Measurements from ENCODE around the gene SHROOM3.

Gene SHROOM3

GRCh38 chr4:76673362-76673761 is 238.3 kb downstream of the SHROOM3 start:
- DNase-seq: no peak

GRCh38 chr4:76674983-76675382 is 240.0 kb downstream of the SHROOM3 start:
- no peak for DNase-seq

DNA sequence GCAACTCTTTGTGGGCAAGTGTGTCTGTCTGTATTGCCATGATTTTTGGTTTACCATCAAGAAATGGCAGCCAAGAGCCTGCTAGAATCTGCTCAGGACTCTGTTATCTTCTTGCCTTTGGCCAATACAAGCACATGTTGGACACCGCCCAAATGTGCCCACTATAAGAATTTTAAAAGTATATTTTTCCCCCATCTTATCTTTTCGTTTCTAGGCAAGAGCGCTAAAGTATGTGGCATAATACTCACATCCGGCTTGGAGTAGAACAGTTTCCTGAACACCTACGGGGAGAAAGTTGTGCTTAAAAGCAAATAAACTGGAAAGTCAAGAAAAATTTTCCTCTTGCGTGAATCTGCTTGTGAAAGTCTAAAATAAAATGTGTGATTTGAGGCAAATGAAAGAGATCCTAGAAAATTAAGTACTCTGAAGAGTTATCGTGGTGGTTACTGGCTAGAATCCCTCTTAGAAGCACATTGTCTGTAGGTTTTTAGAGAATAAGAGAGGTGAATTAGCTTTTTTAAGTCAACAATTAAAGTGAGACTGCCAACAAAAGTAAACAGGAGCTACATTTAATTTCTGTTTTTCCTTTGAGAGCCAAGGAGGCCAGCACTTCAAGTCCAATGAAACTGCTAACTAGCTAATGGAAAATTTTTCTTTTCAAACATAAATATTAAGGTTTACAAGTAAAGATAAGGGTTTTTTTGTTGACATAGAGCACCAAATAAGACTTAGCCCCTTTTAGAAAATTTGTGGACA is 242.7 kb downstream of the SHROOM3 start:
- no peak for DNase-seq

DNA sequence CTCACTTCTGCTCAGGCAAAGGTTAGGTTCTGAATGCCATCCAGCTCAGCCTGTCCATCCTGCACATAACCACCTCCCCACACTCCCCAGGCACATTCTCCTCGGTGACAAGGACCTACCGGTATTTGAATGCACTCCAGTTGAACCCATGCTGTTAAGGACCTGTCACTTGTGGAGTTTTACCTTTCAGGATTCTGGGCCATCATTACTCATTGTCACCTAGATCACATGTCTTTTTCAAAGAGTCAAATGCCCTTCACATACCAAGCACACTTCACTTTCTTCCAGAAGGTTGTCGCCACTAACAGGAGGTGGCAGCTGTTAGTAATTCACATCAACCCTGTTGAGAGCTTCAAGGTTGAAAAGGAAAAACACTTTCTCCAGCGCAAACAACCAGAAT is 244.7 kb downstream of the SHROOM3 start:
- DNase-seq: no peak

GRCh38 chr4:76680952-76681351 is 245.9 kb downstream of the SHROOM3 start:
- DNase-seq: no peak

- no peak for DNase-seq
Measured at GRCh38 chr4:76681996-76682395, 247.0 kb downstream of the SHROOM3 start.

DNA sequence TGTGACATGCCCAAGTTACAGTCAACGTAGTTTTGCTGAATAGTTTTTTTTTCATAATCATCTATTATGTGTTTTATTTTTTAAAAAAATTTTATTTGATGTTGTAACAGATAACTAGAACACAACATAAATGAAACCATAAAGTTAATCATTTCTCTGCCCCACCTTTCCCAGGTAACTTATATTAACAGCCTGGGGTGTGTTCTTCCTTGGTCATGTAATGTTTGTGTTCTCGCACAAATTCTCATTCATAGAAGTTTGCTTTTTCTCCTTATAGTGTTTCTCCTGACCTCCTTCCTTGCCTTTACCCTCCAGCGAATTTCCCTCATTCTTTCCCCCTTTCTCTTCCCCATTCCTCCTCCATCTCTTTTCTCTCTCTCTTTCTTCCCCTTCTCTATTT is 248.1 kb downstream of the SHROOM3 start:
- no peak for DNase-seq

GRCh38 chr4:76687746-76688448 is 252.9 kb downstream of the SHROOM3 start:
- no peak for DNase-seq

DNA sequence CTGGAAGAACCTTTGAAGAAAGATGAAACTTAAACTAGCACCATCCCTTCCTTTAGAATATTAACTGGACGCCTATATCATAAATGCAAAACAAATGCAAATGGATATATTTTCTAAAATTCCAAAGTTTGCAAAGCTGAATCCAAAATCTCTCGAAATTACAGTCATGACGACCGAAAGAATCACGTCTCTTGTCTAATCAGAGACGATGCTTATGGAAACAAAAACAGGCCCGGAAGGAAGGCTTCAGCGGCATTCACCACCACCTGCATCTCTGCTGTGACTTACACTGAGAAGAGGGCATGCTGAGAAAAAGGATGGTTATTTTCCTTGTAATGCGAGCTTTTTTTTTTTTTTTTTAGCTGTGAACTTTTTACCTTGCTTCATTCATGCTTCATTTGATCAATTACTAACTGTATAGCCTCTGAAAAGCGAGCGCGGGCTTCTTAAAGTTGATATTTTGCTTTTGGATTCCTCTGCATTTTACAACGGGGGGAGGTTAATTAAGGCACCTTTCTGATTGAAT is 253.7 kb downstream of the SHROOM3 start:
- DNase-seq: no peak

GRCh38 chr4:76689145-76689817 is 254.3 kb downstream of the SHROOM3 start:
- no peak for DNase-seq

GRCh38 chr4:76690011-76690905 is 255.2 kb downstream of the SHROOM3 start:
- no peak for DNase-seq

GRCh38 chr4:76690906-76691275 is 255.9 kb downstream of the SHROOM3 start:
- no peak for DNase-seq

GRCh38 chr4:76691807-76692582 is 257.0 kb downstream of the SHROOM3 start:
- DNase-seq: no peak

- no peak for DNase-seq
Measured at GRCh38 chr4:76692761-76693160, 257.7 kb downstream of the SHROOM3 start.

- DNase-seq: no peak
Measured at GRCh38 chr4:76694056-76694455, 259.0 kb downstream of the SHROOM3 start.

- no peak for DNase-seq
Measured at GRCh38 chr4:76696109-76696508, 261.1 kb downstream of the SHROOM3 start.

GRCh38 chr4:76697129-76697803 is 262.2 kb downstream of the SHROOM3 start:
- DNase-seq: no peak

DNA sequence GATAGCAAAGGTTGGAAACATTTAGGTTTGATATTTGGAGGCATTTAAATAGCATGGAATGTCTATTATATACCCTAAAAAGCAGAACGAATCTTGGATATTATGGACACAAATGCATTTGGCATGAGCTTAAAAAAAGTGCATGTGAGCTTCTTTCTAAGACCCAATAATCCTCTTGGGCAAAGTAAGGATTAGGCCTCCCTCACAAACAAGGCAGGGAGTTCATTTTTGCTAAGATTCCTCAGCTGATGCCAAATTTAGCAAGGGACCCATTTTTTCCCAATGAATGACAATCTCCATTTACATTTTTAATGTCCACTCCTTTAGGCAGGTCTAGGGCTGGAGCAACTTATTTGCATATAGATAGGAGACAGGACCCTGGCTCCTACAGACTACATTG is 263.1 kb downstream of the SHROOM3 start:
- DNase-seq: no peak

- no peak for DNase-seq
Measured at GRCh38 chr4:76699751-76700310, 264.8 kb downstream of the SHROOM3 start.

DNA sequence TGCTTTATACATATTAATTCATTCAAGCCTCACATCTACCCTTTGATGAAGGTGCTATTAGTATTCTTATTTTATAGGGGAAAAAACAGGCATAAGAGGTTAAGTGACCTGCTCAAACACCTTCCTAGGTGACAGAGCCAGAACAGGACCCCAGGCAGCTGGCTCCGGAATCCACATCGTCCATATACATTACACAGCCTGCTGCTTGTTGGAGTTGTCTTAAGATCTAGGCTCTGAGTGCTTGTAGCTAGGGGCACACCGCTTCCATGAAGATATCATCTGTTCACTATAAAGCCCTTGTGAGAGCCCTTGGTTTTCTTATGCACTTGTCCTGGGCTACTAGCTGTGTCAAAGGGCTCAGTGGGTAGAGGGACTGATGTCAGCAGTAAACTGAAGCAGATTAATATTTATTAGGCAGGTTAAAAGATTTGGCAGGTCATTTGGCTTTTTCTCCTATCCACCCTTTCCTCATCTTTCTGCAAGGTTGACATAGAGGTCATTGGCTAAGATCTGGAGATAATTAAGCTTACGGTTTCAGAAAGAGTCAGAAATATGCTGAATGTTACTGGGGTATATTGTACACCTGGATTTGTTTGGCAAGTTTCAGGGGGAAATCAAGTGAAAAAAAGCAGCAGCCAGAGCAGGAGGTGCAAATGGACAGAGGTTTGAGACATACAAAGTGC is 267.6 kb downstream of the SHROOM3 start:
- no peak for DNase-seq

All from effector CD4-positive, alpha-beta T cell (primary cell).